Heart right ventricle (tissue), 16 donors: ENCODE results near the gene MYCT1. TPM values are rescaled to one million over a fixed set of nuclear protein-coding genes. Genes with fewer than 3 reads are reported as not detected.
"Not testable (repeated sequence)": the region's sequence is repeated elsewhere in the genome, so short reads cannot be mapped to it uniquely, and the experiment has no call there.

Experiments
- ATAC-seq, 8 donors: fragments of 200-7000 bp; cut with Tn5 transposase; one replicate each; pipeline ENCODE4 v1.9.1; 2020; ENCODE audit warnings: mild to moderate bottlenecking in 8 of 8, moderate library complexity in 8 of 8, moderate number of reproducible peaks in 1 of 8
- DNase-seq, 2 donors: peaks; one replicate each; pipeline ENCODE4 v3.0.0-alpha.2; 2020
- H3K27ac ChIP-seq, 10 donors: fragments of 200-600 bp; sonication (generic) in 2 of 10; one replicate each; pipeline versions ENCODE4 v1.5.0 to v1.8.0; 2020 to 2022; ENCODE audit warnings: mild to moderate bottlenecking in 3 of 10
- H3K27me3 ChIP-seq, 7 donors: fragments of 200-600 bp; one replicate each; pipeline ENCODE4 v1.8.0; 2021 to 2022; ENCODE audit warnings: mild to moderate bottlenecking in 2 of 7
- H3K36me3 ChIP-seq, 9 donors: fragments of 200-600 bp; sonication (generic) in 1 of 9; one replicate each; pipeline versions ENCODE4 v1.5.0 to v1.8.0; 2020 to 2022; ENCODE audit warnings: mild to moderate bottlenecking in 2 of 9
- H3K4me1 ChIP-seq, 9 donors: fragments of 200-600 bp; sonication (generic) in 1 of 9; one replicate each; pipeline versions ENCODE4 v1.5.0 to v1.8.0; 2020 to 2022; ENCODE audit warnings: mild to moderate bottlenecking in 4 of 9
- H3K4me3 ChIP-seq, 10 donors: fragments of 200-600 bp; sonication (generic) in 2 of 10; one replicate each; pipeline versions ENCODE4 v1.5.0 to v1.8.0; 2020 to 2022; ENCODE audit warnings: mild to moderate bottlenecking in 7 of 10, moderate library complexity in 2 of 10
- H3K9me3 ChIP-seq, 11 donors: fragments of 200-600 bp in 10 of 11; sonication (generic) in 2 of 11; one replicate each; pipeline versions ENCODE4 v1.5.0 to v1.8.0; 2013 to 2022; ENCODE audit warnings: mild to moderate bottlenecking in 2 of 11, control low read depth in 1 of 11, moderate library complexity in 1 of 11
- WGBS, 2 donors: extraction: QIAGEN DNeasy Blood & Tissue Kit; methylation state at CpG; one replicate each; pipeline ENCODE4 v1.1.7; 2013; ENCODE audit warnings: inconsistent platforms in 1 of 2; 5-methylcytosine and 5-hydroxymethylcytosine counted together
- intact Hi-C, 10 donors: fragments of 100-400 bp; cut with DNase I; formaldehyde crosslinking; loops; one replicate each; pipeline versions ENCODE4 v1.11.1 to v1.14.2; 2022
- polyA plus RNA-seq, 2 donors: library from polyadenylated mRNA; stranded (reverse); fragments of 200-250 nt; gene quantifications; one replicate each; pipeline ENCODE4 v1.2.3, GENCODE V29; 2013
- total RNA-seq, 10 donors: library from RNA; stranded (reverse); fragmentation: NEBNext Ultra II Directional in 3 of 10; extraction: Animal tissue kit (Norgen Biotek cat#: 25700) in 3 of 10; gene quantifications; one replicate each; pipeline versions ENCODE4 v1.2.1 to v1.2.4, GENCODE V29; 2021 to 2023
- TF ChIP-seq, protein P1 (sequence below), 9 donors: fragments of 200-600 bp; sonication (generic) in 2 of 9; IDR thresholded peaks; one replicate each; pipeline versions ENCODE4 v1.5.0 to v1.8.0; 2021 to 2022; ENCODE audit warnings: antibody characterized with exemption in 9 of 9, mild to moderate bottlenecking in 5 of 9, moderate library complexity in 1 of 9
- donor health status: Arrhythmogenic right ventricular cardiomyopathy.
- donor health status: ischemic (EF 13 %, LVEDD 7.1; RV severe dilation, severe dysfunction).
- donor health status: healthy with polysubstance abuse.
- donor health status: DM: no; HTN: yes; CAD: no.
- donor health status: DM: no; HTN: no; CAD: no.
- donor health status: ischemic (EF 25% LVEDD 6.9; RV normal size, moderate dysfunction).
- donor health status: ischemic (EF 25% LVEDD 5.7; RV mildly dilated, moderate dysfunction).
- donor health status: healthy.
- donor health status: DM: yes; HTN: yes; CAD: no.
- donor health status: Ischemic cardiomyopathy.
- donor health status: ischemic (EF 35%, LVEDD 5.7; RV mildly dilated, moderate dysfunction).
- donor health status: nonischemic (EF 11% LVEDD 7.7; RV severe dilation, severe dysfunction).
- donor health status: DM: yes; HTN: yes; CAD: no.
- donor health status: PGD.
- donor health status: ischemic (EF 29% LVEDD 5.4; RV normal size, mild dysfunction).
- donor health status: nonischemic (EF 23%, LVEDD 6.1; RV moderate dilation, normal function).

Gene MYCT1
- total and polyA plus RNA-seq, 12 donors = 11.0 to 22.6 (median 16.7) TPM

DNA sequence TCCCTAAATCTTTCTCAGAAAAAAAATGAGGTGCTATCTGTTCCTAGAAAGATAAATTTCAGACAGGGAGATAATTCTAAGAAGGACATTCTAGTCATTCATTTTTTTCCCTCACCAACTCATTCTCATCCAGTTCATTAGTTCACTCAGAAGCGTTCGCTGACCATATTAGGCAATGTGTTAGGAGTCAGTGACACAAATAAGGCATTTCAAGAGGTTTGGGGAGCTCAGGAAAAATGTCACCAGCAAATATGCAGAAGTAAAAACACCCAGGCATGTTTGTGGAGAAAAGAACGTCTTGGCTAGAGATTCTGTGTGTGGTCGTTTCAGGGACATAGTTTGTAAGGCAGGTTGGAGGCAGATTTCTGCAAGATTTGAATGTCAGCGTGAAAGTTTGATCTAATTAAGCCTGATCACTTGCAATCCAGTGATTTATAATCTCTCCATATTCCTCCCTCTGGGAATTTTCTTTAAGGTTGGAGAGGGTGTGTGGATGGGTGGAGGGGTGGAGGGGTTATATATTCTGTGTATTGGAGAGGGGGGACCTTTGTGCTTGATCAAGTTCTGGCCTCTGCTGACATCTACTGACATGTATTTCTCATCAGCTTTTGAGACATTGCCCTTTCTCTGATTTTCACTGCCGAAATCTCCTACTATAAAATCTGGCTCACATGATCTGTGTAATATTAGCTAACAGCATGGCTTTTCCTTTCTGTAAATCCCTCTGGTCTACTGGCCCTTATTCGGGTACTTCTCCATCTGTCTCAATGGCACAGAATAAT lies 3.6 kb downstream of the MYCT1 start:
- DNase-seq (no peak), ATAC-seq (peak in 4 of 8 donors; percentile 25 to 59 (median 43))
- H3K27me3 ChIP-seq = peaks cover 0 to 17% (median 0%) of the 10 kb centered on the region in 7 donors
- peak overlapping the region in 6 of 10 donors; percentile 10 to 83 (median 72) for H3K27ac ChIP-seq
- peak overlapping the region in 9 of 10 donors; percentile 7 to 58 (median 47) for H3K4me3 ChIP-seq
- H3K36me3 ChIP-seq = no peaks in the 10 kb centered on the region
- no peaks in the 10 kb centered on the region for H3K9me3 ChIP-seq
- peaks cover 0 to 41% (median 0%) of the 10 kb centered on the region in 9 donors for H3K4me1 ChIP-seq
- TF ChIP-seq, protein P1, sequence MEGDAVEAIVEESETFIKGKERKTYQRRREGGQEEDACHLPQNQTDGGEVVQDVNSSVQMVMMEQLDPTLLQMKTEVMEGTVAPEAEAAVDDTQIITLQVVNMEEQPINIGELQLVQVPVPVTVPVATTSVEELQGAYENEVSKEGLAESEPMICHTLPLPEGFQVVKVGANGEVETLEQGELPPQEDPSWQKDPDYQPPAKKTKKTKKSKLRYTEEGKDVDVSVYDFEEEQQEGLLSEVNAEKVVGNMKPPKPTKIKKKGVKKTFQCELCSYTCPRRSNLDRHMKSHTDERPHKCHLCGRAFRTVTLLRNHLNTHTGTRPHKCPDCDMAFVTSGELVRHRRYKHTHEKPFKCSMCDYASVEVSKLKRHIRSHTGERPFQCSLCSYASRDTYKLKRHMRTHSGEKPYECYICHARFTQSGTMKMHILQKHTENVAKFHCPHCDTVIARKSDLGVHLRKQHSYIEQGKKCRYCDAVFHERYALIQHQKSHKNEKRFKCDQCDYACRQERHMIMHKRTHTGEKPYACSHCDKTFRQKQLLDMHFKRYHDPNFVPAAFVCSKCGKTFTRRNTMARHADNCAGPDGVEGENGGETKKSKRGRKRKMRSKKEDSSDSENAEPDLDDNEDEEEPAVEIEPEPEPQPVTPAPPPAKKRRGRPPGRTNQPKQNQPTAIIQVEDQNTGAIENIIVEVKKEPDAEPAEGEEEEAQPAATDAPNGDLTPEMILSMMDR (IDR thresholded peaks at IDR 0.05) = peak in 5 of 9 donors; percentile 8 to 48 (median 24)
- WGBS, 2 donors = 36 to 43% methylated on average over 7 of the region's 7 CpGs
- intact Hi-C loops = loop anchor here in 1 of 10 donors (5.0 kb wide), 1 partner anchor 59 kb away; no protein-coding TSS in a partner anchor

DNA sequence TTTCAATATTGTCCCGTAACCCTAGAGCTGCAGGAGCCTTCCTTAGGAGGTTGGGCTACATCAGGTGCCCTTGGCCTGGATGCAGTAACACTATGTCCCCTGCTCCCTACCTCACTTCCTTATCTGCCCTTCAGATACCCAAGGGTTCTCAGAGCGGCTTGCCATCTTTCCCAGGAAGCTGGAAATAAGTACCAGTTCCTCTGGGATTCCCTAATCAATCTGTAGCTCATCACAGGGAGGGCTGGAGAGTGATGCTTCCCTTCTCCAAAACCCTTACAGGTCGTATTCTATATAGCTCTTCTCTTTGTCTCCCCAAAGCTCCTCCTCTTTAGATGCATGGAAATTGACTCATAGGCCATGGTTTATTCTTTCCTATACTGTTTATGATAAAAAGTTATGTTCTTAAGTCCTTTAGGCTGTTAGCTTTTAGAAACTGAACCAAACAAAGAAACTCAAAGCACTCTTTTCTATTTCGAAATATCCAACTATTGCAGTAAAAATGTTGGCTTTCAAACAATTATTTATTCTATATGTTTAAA lies 4.2 kb downstream of the MYCT1 start:
- H3K9me3 ChIP-seq = peaks cover 0 to 3% (median 0%) of the 10 kb centered on the region in 11 donors
- peak overlapping the region in 7 of 10 donors; percentile 5 to 58 (median 47) for H3K4me3 ChIP-seq
- peak in 1 of 8 donors; percentile 51 for ATAC-seq
- TF ChIP-seq, protein P1 (IDR thresholded peaks at IDR 0.05) = peak in 1 of 9 donors; percentile 0
- no peak for DNase-seq
- H3K27ac ChIP-seq = peak overlapping the region in 4 of 10 donors; percentile 16 to 83 (median 52)
- H3K36me3 ChIP-seq = no peaks in the 10 kb centered on the region
- H3K4me1 ChIP-seq = peaks cover 0 to 34% (median 0%) of the 10 kb centered on the region in 9 donors
- 46 to 63% methylated on average over 4 of the region's 4 CpGs for WGBS, 2 donors
- intact Hi-C loops = loop anchor here in 1 of 10 donors (5.0 kb wide), 1 partner anchor 60 kb away; no protein-coding TSS in a partner anchor
- H3K27me3 ChIP-seq = peaks cover 0 to 17% (median 0%) of the 10 kb centered on the region in 7 donors

DNA sequence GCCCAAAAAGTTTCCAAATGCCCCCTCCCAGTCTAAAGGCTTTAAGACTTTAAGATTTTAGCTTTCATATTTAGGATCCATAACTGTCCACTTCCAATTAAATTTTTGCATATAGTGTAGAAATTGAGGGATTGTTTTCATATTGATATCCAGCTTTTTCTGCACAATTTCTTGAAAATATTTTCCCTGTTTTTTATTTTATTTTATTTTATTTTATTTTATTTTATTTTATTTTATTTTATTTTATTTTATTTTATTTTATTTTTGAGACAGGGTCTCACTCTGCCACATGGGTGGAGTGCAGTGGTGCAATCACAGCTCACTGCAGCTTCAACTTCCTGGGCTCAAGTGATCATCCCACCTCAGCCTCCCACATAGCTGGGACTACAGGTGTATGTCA lies 6.1 kb downstream of the MYCT1 start:
- not testable (repeated sequence) for H3K27ac ChIP-seq, ATAC-seq, DNase-seq, H3K36me3 ChIP-seq, H3K4me3 ChIP-seq
- H3K9me3 ChIP-seq = peaks cover 0 to 21% (median 13%) of the 10 kb centered on the region in 11 donors
- intact Hi-C loops = loop anchor here in 1 of 10 donors (5.0 kb wide), 1 partner anchor 61 kb away; no protein-coding TSS in a partner anchor
- peaks cover 0 to 31% (median 0%) of the 10 kb centered on the region in 9 donors for H3K4me1 ChIP-seq
- H3K27me3 ChIP-seq = peaks cover 0 to 17% (median 0%) of the 10 kb centered on the region in 7 donors

DNA sequence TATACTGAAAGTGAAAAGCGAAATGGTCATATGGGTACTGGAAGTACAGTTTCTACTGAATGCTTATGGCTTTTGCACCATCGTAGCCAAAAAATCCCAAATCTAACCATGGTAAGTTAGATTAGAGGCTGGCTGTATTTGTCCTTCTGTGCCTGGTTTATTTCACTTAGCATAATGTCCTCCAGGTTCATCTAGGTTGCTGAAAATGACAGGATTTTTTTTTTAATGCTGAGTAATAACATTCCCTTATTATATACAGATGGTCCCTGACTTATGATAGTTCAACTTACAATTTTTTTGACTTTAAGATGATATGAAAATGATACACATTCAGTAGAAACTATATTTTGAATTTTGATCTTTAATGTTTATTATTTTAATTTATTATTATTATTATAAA lies 7.6 kb downstream of the MYCT1 start:
- DNase-seq = no peak
- Histone ChIP-seq H3K27me3 (peaks cover 0 to 14% (median 0%) of the 10 kb centered on the region in 7 donors), H3K9me3 (peaks cover 0 to 21% (median 13%) of the 10 kb centered on the region in 11 donors), H3K36me3 (no peaks in the 10 kb centered on the region), H3K4me1 (peaks cover 0 to 31% (median 0%) of the 10 kb centered on the region in 9 donors), H3K27ac (peak overlapping the region in 1 of 10 donors; percentile 0), H3K4me3 (no peak overlapping the region)
- WGBS, 2 donors = 62 to 68% methylated on average over 2 of the region's 2 CpGs
- intact Hi-C loops = no loop called here
- TF ChIP-seq, protein P1 (IDR thresholded peaks at IDR 0.05) = no peak
- ATAC-seq = no peak
